GM18858 (cell line): ENCODE measurements around the gene FRYL.

Source experiments
- ATAC-seq: cut with Tn5 transposase; IDR thresholded peaks from one replicate; pipeline ENCODE4 v1.9.1; 2021; ENCODE audit not compliant: unreplicated experiment

The FRYL gene

GRCh38 chr4:48634688-48635308, 145.3 kb downstream of the FRYL start:
- no peak for ATAC-seq

GRCh38 chr4:48633657-48634056, 146.4 kb downstream of the FRYL start:
- ATAC-seq, result no peak

- no peak for ATAC-seq
Measured at GRCh38 chr4:48629458-48629857, 150.6 kb downstream of the FRYL start.

- ATAC-seq, result no peak
Measured at GRCh38 chr4:48623182-48623780, 156.8 kb downstream of the FRYL start.

GRCh38 chr4:48620831-48621230, 159.2 kb downstream of the FRYL start:
- no peak for ATAC-seq

GRCh38 chr4:48620093-48620492, 160.0 kb downstream of the FRYL start:
- ATAC-seq, result no peak

GRCh38 chr4:48604527-48604926, 175.6 kb downstream of the FRYL start:
- no peak for ATAC-seq

DNA sequence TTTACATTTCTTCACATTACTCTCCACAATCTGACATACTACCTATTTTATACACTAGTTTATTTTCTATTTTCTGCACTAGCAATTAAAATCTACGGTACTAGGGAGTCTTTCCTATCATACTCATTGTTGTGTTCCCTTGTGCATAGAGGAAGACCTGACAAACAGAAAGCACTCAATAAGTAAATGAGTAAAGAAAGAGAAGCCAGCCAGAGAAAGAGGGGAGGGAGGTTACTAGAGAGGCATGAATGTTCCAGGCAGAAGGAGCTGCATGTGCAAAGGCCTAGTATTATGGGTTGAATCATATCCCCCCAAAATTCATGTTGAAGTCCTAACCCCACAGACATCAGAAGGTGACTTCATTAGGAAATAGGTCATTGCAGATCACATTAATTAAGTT, 176.0 kb downstream of the FRYL start:
- ATAC-seq, result no peak

GRCh38 chr4:48603366-48604003, 176.6 kb downstream of the FRYL start:
- no peak for ATAC-seq

GRCh38 chr4:48602763-48603162, 177.3 kb downstream of the FRYL start:
- no peak for ATAC-seq

DNA sequence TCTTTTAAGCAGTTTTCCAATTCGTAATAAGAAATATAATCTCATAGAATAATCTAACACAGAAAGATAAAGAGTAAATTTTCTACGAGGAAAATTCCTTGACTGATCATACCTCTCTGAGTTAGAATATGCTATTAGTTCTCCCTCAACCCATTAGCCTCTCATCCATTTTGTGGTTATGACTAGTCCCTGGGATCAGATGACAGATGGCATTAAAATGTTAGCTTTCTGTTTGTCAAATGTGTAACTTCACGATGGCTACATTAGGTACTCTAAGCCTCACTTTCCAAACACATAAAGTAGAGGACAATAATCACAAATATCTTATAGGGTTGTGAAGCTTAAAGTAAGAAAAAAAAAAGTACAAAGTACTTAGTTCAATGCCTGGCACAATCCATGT, 177.9 kb downstream of the FRYL start:
- no peak for ATAC-seq

DNA sequence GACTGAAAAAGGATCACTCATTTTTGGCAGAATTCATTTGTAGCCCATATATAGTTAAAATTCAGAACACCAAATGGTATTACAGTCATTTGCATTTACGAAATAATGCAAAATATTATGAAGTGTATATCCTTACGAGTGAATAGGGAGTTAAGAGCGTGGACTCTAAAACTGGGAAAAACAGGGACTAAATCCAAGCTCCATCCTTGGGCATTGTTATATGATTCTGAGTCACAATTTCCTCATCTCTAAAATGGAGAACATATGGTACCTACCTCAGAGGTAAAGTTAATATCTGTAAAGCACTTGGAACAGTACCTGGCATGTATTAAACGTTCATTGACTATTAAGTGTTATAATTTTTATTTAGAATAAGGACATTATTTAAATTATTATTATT, 183.7 kb downstream of the FRYL start:
- ATAC-seq, result no peak

DNA sequence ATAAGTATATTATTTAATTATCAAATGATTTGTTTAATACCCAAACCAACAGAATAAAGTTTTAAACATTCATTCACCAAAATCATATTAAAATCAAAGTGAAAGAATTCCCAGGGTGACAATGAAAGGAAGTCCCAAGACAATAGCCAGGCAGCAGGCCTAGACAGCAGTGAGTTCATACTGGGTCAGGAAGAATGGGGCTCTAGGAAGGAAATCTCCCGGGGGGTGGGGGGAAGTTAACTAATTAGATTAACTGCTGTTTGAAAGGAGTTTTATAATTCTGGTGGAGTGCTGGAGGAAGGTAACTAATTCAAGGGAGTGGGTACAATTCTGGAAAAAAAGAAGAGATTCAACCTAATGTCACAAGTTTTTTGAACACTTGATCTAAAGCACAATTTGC, 185.9 kb downstream of the FRYL start:
- ATAC-seq, result no peak

DNA sequence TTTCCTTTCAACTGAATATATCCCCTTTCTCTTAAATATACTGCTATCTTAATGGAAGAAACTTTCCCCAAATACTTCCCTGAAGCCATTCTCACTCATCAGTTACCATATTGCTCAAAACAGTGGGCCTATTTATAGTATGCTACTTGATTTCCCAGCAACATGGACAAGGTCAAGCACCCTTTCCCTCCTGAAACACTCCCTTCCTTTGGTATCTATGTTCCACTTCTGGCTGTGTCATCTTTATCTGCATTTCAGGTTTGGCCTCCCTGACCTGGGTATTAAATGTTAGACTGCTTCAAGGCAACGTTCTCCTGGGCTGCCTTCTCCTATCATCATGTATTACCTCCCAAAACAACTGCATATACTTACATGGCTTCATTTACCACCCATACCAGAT, 188.7 kb downstream of the FRYL start:
- no peak for ATAC-seq

GRCh38 chr4:48590884-48591283, 189.2 kb downstream of the FRYL start:
- ATAC-seq, result no peak

DNA sequence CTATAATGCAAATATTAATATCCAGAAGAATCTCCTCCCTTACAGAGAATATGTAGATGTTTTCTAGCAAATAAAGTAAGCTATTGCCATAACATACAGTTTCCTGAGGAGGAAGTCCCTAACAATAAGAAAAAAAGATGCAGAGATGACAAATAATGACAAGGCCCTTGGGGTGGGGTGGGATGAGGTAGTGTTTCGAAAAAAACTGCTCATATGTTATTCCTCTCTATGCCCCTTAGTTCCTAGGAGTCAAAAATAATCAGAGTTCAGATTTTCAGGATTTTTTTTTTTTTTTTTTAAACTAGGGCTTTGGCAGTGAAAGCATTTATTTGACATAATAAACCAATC, 191.0 kb downstream of the FRYL start:
- no peak for ATAC-seq

GRCh38 chr4:48588230-48589097, 191.6 kb downstream of the FRYL start:
- no peak for ATAC-seq

- ATAC-seq, result no peak
Measured at GRCh38 chr4:48585401-48585800, 194.7 kb downstream of the FRYL start.

DNA sequence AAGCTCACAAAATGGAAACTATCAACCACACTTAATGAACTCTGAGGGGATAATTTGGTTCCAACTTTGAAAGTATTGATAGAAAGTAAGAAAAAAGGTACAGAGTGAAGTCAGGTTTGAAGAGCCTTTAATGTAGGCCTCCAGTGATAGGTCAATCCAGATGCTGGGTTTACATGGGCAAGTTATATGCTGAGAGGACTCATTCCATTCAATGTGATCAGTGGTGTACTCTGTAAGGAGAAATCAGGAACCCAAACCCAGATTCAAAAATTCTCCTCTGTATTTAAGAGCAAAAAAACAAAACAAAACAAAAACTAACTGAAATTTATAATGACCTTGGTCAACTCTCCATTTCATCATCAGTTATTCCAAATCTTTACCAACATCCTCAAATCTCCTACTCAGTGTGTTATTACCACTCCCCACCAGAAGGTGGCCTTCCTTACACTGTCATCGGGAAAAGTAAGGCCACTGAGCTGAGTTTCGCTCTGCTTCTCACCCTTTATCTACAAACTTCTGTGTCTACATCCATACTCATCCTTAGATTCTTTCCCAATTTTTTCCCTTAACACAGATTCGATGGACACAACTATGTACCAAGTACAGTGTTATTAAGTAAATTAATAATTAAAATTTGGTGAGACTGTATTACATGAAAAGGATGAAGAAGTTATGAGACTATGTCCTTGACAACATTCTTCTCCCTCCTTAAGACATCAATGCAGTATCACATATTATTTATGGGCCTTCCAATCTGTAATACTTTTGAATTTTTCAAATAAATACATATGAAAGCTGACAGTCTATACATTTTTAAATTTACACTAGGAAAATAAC, 201.7 kb downstream of the FRYL start:
- peak; percentile 67 for ATAC-seq

GRCh38 chr4:48575964-48576363, 204.1 kb downstream of the FRYL start:
- no peak for ATAC-seq

GRCh38 chr4:48571471-48571870, 208.6 kb downstream of the FRYL start:
- ATAC-seq, result no peak
